Measurements from ENCODE around the gene SLC25A17. TPM values are rescaled to one million over a fixed set of nuclear protein-coding genes. Genes with fewer than 3 reads are reported as not detected.

SLC25A17 gene
- polyA plus RNA-seq, 1 donor (not counting 4 experiments of a cell fraction or from before 2014, with no cell fraction given) = 40.0 TPM

GRCh38 chr22:40867109-40867508 is 48.0 kb upstream of the SLC25A17 start:
- FAIRE-seq = no peak

DNA sequence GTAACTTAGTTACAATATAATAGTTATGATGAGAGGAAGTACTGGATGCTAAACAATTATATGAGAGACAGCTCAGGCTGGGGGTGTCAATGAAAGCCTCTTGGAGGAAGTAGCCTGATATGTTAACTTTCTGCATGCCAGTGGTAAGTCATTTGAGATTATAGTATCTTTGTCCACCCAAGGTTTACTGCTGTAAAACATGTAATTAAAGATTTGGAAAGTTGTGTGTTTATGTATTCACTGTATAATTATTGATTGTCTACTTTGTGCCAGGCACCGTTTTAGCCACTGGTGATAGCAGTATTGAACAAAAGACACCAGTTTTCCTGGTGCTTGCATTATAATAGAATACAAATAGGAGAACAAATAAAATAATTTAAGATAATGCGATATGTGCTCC is 43.4 kb upstream of the SLC25A17 start:
- H3K9me1 ChIP-seq (ENCODE audit: control insufficient read depth, extremely low read depth, insufficient read depth, low read length) = no peaks in the 10 kb centered on the region
- no peak overlapping the region for H3K4me3 ChIP-seq (ENCODE audit: control insufficient read depth in 2 of 3, extremely low read depth in 1 of 3, insufficient read depth in 2 of 3, low read depth in 1 of 3, low read length in 3 of 3)
- H3K4me2 ChIP-seq (ENCODE audit: control insufficient read depth, extremely low read depth, insufficient read depth, low read depth, low read length) = no peak overlapping the region
- H4K20me1 ChIP-seq (ENCODE audit: control insufficient read depth, extremely low read depth, insufficient read depth, low read length) = no peaks in the 10 kb centered on the region
- TF ChIP-seq, protein P1, sequence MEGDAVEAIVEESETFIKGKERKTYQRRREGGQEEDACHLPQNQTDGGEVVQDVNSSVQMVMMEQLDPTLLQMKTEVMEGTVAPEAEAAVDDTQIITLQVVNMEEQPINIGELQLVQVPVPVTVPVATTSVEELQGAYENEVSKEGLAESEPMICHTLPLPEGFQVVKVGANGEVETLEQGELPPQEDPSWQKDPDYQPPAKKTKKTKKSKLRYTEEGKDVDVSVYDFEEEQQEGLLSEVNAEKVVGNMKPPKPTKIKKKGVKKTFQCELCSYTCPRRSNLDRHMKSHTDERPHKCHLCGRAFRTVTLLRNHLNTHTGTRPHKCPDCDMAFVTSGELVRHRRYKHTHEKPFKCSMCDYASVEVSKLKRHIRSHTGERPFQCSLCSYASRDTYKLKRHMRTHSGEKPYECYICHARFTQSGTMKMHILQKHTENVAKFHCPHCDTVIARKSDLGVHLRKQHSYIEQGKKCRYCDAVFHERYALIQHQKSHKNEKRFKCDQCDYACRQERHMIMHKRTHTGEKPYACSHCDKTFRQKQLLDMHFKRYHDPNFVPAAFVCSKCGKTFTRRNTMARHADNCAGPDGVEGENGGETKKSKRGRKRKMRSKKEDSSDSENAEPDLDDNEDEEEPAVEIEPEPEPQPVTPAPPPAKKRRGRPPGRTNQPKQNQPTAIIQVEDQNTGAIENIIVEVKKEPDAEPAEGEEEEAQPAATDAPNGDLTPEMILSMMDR (optimal IDR thresholded peaks at IDR 0.05 in 1 of 3, IDR thresholded peaks at IDR 0.05 in 1 of 3, conservative IDR thresholded peaks at IDR 0.05 in 1 of 3; ENCODE audit: extremely low read depth in 1 of 3, insufficient read depth in 2 of 3, low read length in 3 of 3) = no peak
- no peak for TF ChIP-seq EZH2 (IDR thresholded peaks at IDR 0.05; ENCODE audit: low read length)
- peaks cover 63% of the 10 kb centered on the region for H3K79me2 ChIP-seq (ENCODE audit: control insufficient read depth, insufficient read depth, low read length)
- peaks cover 4 to 9% of the 10 kb centered on the region in 2 experiments for H3K36me3 ChIP-seq (ENCODE audit: control insufficient read depth in 2 of 2, extremely low read depth in 1 of 2, insufficient read depth in 2 of 2, low read length in 2 of 2)
- no peak for FAIRE-seq
- no peak overlapping the region for H3K9ac ChIP-seq (ENCODE audit: control insufficient read depth, extremely low read depth, insufficient read depth, low read length)
- no peaks in the 10 kb centered on the region for H3K27me3 ChIP-seq (ENCODE audit: control insufficient read depth, extremely low read depth, insufficient read depth, low read length)
- dilution Hi-C loops (cut with MboI; ENCODE audit: extremely low pct_ligation_motif_present, low sequenced_read_pairs) = no loop called here
- H3K9me3 ChIP-seq (ENCODE audit: control insufficient read depth, low read depth, low read length) = no peaks in the 10 kb centered on the region
- no peak overlapping the region for H2AFZ ChIP-seq (ENCODE audit: control insufficient read depth, low read length)
- no peak overlapping the region for H3K27ac ChIP-seq (ENCODE audit: control insufficient read depth, insufficient read depth, low read length)
- no peak for DNase-seq (ENCODE audit: low read depth, low spot score)
- H3K4me1 ChIP-seq (ENCODE audit: control insufficient read depth, extremely low read depth, insufficient read depth, low read length) = peaks cover 9% of the 10 kb centered on the region

More at GRCh38 chr22:40867109-40867508, 48.0 kb upstream of the SLC25A17 start:
- H3K36me3 ChIP-seq (ENCODE audit: control insufficient read depth in 2 of 2, extremely low read depth in 1 of 2, insufficient read depth in 2 of 2, low read length in 2 of 2) = peaks cover 3 to 5% of the 10 kb centered on the region in 2 experiments
- H4K20me1 ChIP-seq (ENCODE audit: control insufficient read depth, extremely low read depth, insufficient read depth, low read length) = no peaks in the 10 kb centered on the region
- H3K9me3 ChIP-seq (ENCODE audit: control insufficient read depth, low read depth, low read length) = no peaks in the 10 kb centered on the region
- no peak overlapping the region for H3K4me2 ChIP-seq (ENCODE audit: control insufficient read depth, extremely low read depth, insufficient read depth, low read depth, low read length)
- H3K9ac ChIP-seq (ENCODE audit: control insufficient read depth, extremely low read depth, insufficient read depth, low read length) = no peak overlapping the region
- no peak for DNase-seq (ENCODE audit: low read depth, low spot score)
- no peak overlapping the region for H3K4me3 ChIP-seq (ENCODE audit: control insufficient read depth in 2 of 3, extremely low read depth in 1 of 3, insufficient read depth in 2 of 3, low read depth in 1 of 3, low read length in 3 of 3)
- dilution Hi-C loops (cut with MboI; ENCODE audit: extremely low pct_ligation_motif_present, low sequenced_read_pairs) = no loop called here
- TF ChIP-seq EZH2 (IDR thresholded peaks at IDR 0.05; ENCODE audit: low read length) = no peak
- TF ChIP-seq, protein P1 (optimal IDR thresholded peaks at IDR 0.05 in 1 of 3, IDR thresholded peaks at IDR 0.05 in 1 of 3, conservative IDR thresholded peaks at IDR 0.05 in 1 of 3; ENCODE audit: extremely low read depth in 1 of 3, insufficient read depth in 2 of 3, low read length in 3 of 3) = no peak
- no peak overlapping the region for H3K27ac ChIP-seq (ENCODE audit: control insufficient read depth, insufficient read depth, low read length)
- H3K4me1 ChIP-seq (ENCODE audit: control insufficient read depth, extremely low read depth, insufficient read depth, low read length) = no peaks in the 10 kb centered on the region
- H3K79me2 ChIP-seq (ENCODE audit: control insufficient read depth, insufficient read depth, low read length) = peaks cover 20% of the 10 kb centered on the region
- no peaks in the 10 kb centered on the region for H3K9me1 ChIP-seq (ENCODE audit: control insufficient read depth, extremely low read depth, insufficient read depth, low read length)
- no peaks in the 10 kb centered on the region for H3K27me3 ChIP-seq (ENCODE audit: control insufficient read depth, extremely low read depth, insufficient read depth, low read length)
- H2AFZ ChIP-seq (ENCODE audit: control insufficient read depth, low read length) = no peak overlapping the region
